ENCODE data around the gene HOXD12.

The HOXD12 gene

GRCh38 chr2:176149481-176149938 is 49.9 kb downstream of the HOXD12 start:
- Histone ChIP-seq H3K4me3 (IDR thresholded peaks at IDR 0.05; ENCODE audit: insufficient read depth, low read depth, low read length) (no peak overlapping the region), H3K27ac (no peak overlapping the region), H3K4me2 (no peak overlapping the region), H4K20me1 (ENCODE audit: insufficient read depth) (no peaks in the 10 kb centered on the region), H3K27me3 (ENCODE audit: insufficient read depth, low read depth) (no peaks in the 10 kb centered on the region), H3K9ac (no peak overlapping the region), H3K4me1 (ENCODE audit: low read depth, poor library complexity, severe bottlenecking) (no peaks in the 10 kb centered on the region), H2AFZ (ENCODE audit: low read depth) (no peak overlapping the region), H3K36me3 (ENCODE audit: insufficient read depth) (no peaks in the 10 kb centered on the region), H3K79me2 (ENCODE audit: insufficient read depth, low read depth) (no peaks in the 10 kb centered on the region)
- TF ChIP-seq, protein P1, sequence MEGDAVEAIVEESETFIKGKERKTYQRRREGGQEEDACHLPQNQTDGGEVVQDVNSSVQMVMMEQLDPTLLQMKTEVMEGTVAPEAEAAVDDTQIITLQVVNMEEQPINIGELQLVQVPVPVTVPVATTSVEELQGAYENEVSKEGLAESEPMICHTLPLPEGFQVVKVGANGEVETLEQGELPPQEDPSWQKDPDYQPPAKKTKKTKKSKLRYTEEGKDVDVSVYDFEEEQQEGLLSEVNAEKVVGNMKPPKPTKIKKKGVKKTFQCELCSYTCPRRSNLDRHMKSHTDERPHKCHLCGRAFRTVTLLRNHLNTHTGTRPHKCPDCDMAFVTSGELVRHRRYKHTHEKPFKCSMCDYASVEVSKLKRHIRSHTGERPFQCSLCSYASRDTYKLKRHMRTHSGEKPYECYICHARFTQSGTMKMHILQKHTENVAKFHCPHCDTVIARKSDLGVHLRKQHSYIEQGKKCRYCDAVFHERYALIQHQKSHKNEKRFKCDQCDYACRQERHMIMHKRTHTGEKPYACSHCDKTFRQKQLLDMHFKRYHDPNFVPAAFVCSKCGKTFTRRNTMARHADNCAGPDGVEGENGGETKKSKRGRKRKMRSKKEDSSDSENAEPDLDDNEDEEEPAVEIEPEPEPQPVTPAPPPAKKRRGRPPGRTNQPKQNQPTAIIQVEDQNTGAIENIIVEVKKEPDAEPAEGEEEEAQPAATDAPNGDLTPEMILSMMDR (conservative IDR thresholded peaks at IDR 0.05; ENCODE audit: low read depth, low read length): no peak

- Histone ChIP-seq H3K4me1 (ENCODE audit: low read depth, poor library complexity, severe bottlenecking) (no peaks in the 10 kb centered on the region), H3K27me3 (ENCODE audit: insufficient read depth, low read depth) (no peaks in the 10 kb centered on the region), H3K4me3 (IDR thresholded peaks at IDR 0.05; ENCODE audit: insufficient read depth, low read depth, low read length) (no peak overlapping the region), H2AFZ (ENCODE audit: low read depth) (no peak overlapping the region), H3K27ac (no peak overlapping the region), H4K20me1 (ENCODE audit: insufficient read depth) (no peaks in the 10 kb centered on the region), H3K79me2 (ENCODE audit: insufficient read depth, low read depth) (no peaks in the 10 kb centered on the region), H3K4me2 (no peak overlapping the region), H3K36me3 (ENCODE audit: insufficient read depth) (no peaks in the 10 kb centered on the region), H3K9ac (no peak overlapping the region)
- TF ChIP-seq, protein P1 (conservative IDR thresholded peaks at IDR 0.05; ENCODE audit: low read depth, low read length): no peak
Measured at GRCh38 chr2:176149939-176150583, 50.5 kb downstream of the HOXD12 start.

GRCh38 chr2:176150584-176151441 is 51.2 kb downstream of the HOXD12 start:
- no peak overlapping the region for H3K4me2 ChIP-seq
- H3K27me3 ChIP-seq (ENCODE audit: insufficient read depth, low read depth): no peaks in the 10 kb centered on the region

DNA sequence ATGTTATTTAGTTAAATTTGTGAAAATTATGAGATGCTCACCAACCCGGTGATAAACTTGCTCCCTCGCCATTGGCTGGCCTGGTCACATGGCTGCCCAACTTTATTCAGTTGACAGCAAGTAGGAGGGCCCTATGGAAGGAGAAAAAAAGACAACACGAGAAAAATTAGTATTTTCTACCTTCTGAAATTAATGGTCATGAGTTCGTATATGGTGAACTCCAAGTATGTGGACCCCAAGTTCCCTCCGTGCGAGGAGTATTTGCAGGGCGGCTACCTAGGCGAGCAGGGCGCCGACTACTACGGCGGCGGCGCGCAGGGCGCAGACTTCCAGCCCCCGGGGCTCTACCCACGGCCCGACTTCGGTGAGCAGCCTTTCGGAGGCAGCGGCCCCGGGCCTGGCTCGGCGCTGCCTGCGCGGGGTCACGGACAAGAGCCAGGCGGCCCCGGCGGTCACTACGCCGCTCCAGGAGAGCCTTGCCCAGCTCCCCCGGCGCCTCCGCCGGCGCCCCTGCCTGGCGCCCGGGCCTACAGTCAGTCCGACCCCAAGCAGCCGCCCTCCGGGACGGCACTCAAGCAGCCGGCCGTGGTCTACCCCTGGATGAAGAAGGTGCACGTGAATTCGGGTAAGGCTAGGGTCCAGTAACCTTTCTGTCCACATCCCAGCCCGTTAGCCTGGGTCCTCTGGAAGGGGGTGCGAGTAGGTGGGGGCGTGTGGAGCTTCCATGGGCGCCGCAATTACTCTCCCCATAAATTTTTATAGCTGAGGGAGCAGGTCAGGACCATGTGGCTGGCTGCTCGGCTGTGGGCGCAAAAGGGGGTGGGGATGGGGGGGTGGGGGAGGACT is 52.1 kb downstream of the HOXD12 start, which contains the start of gene HOXD4:
HOXD4 (plus strand) TSS at position 109 of the 846 bp plus-strand sequence; CDS start at position 193, 84 bp downstream.
- no peaks in the 10 kb centered on the region for H3K79me2 ChIP-seq (ENCODE audit: insufficient read depth, low read depth)
- TF ChIP-seq, protein P1 (conservative IDR thresholded peaks at IDR 0.05; ENCODE audit: low read depth, low read length): no peak
- no peaks in the 10 kb centered on the region for H4K20me1 ChIP-seq (ENCODE audit: insufficient read depth)
- no peak within 1 kb of the TSS for H2AFZ ChIP-seq (ENCODE audit: low read depth)
- H3K9ac ChIP-seq: no peak within 1 kb of the TSS
- no peak within 1 kb of the TSS for H3K4me3 ChIP-seq (IDR thresholded peaks at IDR 0.05; ENCODE audit: insufficient read depth, low read depth, low read length)
- no peaks in the 10 kb centered on the region for H3K27me3 ChIP-seq (ENCODE audit: insufficient read depth, low read depth)
- no peaks in the 10 kb centered on the region for H3K36me3 ChIP-seq (ENCODE audit: insufficient read depth)
- no peaks in the 10 kb centered on the region for H3K4me1 ChIP-seq (ENCODE audit: low read depth, poor library complexity, severe bottlenecking)
- H3K4me2 ChIP-seq: no peak within 1 kb of the TSS
- H3K27ac ChIP-seq: no peak within 1 kb of the TSS

More at GRCh38 chr2:176150584-176151441, 51.2 kb downstream of the HOXD12 start:
- no peaks in the 10 kb centered on the region for H3K79me2 ChIP-seq (ENCODE audit: insufficient read depth, low read depth)
- H3K36me3 ChIP-seq (ENCODE audit: insufficient read depth): no peaks in the 10 kb centered on the region
- H2AFZ ChIP-seq (ENCODE audit: low read depth): no peak overlapping the region
- H3K4me3 ChIP-seq (IDR thresholded peaks at IDR 0.05; ENCODE audit: insufficient read depth, low read depth, low read length): no peak overlapping the region
- H3K9ac ChIP-seq: no peak overlapping the region
- TF ChIP-seq, protein P1 (conservative IDR thresholded peaks at IDR 0.05; ENCODE audit: low read depth, low read length): no peak
- no peaks in the 10 kb centered on the region for H3K4me1 ChIP-seq (ENCODE audit: low read depth, poor library complexity, severe bottlenecking)
- no peaks in the 10 kb centered on the region for H4K20me1 ChIP-seq (ENCODE audit: insufficient read depth)
- H3K27ac ChIP-seq: no peak overlapping the region
